Type B pancreatic cell (in vitro differentiated cells): ENCODE measurements around the gene SS18L1. TPM values are rescaled to one million over a fixed set of nuclear protein-coding genes. Genes with fewer than 3 reads are reported as not detected.

Experiments
- DNase-seq: peaks from one replicate; pipeline ENCODE4 v3.0.0; 2021; ENCODE audit warnings: mixed read lengths; ENCODE audit not compliant: unreplicated experiment; ENCODE audit errors: extremely low spot score
- H3K27ac Mint-ChIP-seq: 2 replicates; pipeline ENCODE4 v1.8.0; 2021; ENCODE audit warnings: mild to moderate bottlenecking, mixed read lengths
- H3K27me3 Mint-ChIP-seq: 2 replicates; pipeline ENCODE4 v1.8.0; 2021; ENCODE audit warnings: mixed read lengths
- H3K36me3 Mint-ChIP-seq: 2 replicates; pipeline ENCODE4 v1.8.0; 2021; ENCODE audit warnings: mixed read lengths
- H3K4me1 Mint-ChIP-seq: one replicate; pipeline ENCODE4 v1.8.0; 2021; ENCODE audit warnings: mixed read lengths; ENCODE audit not compliant: unreplicated experiment
- H3K4me3 Mint-ChIP-seq: 2 replicates; pipeline ENCODE4 v1.8.0; 2021; ENCODE audit warnings: mild to moderate bottlenecking, mixed read lengths
- H3K9me3 Mint-ChIP-seq: 2 replicates; pipeline ENCODE4 v1.8.0; 2021; ENCODE audit warnings: mixed read lengths
- CTCF ChIP-seq: fragments of 200-600 bp; sonication (generic); conservative IDR thresholded peaks from 2 replicates; pipeline ENCODE4 v1.5.0; 2021; ENCODE audit warnings: antibody characterized with exemption, mild to moderate bottlenecking
- total RNA-seq: library from RNA; stranded (reverse); gene quantifications from 2 replicates; pipeline ENCODE4 v1.2.1, GENCODE V29; 2021; ENCODE audit warnings: low replicate concordance

SS18L1 gene
- total RNA-seq, 1 donor from 2014 or later = 25.5 TPM

GRCh38 chr20:62137478-62138203, 5.9 kb upstream of the SS18L1 start:
- no peak for TF ChIP-seq CTCF
- H3K27ac Mint-ChIP-seq = no peak overlapping the region
- H3K9me3 Mint-ChIP-seq = no peaks in the 10 kb centered on the region
- H3K4me3 Mint-ChIP-seq = no peak overlapping the region
- H3K27me3 Mint-ChIP-seq = no peaks in the 10 kb centered on the region
- DNase-seq = no peak
- H3K36me3 Mint-ChIP-seq = peaks cover 22% of the 10 kb centered on the region
- H3K4me1 Mint-ChIP-seq = peaks cover 16% of the 10 kb centered on the region

- Mint-ChIP-seq H3K27ac (no peak overlapping the region), H3K27me3 (no peaks in the 10 kb centered on the region), H3K4me1 (peaks cover 16% of the 10 kb centered on the region), H3K36me3 (peaks cover 22% of the 10 kb centered on the region), H3K4me3 (no peak overlapping the region), H3K9me3 (no peaks in the 10 kb centered on the region)
- no peak for TF ChIP-seq CTCF
- DNase-seq = no peak
Observed at GRCh38 chr20:62138204-62138543, 5.4 kb upstream of the SS18L1 start.

GRCh38 chr20:62138912-62139311, 4.7 kb upstream of the SS18L1 start:
- H3K9me3 Mint-ChIP-seq = no peaks in the 10 kb centered on the region

GRCh38 chr20:62139636-62140035, 3.9 kb upstream of the SS18L1 start:
- Mint-ChIP-seq H3K9me3 (no peaks in the 10 kb centered on the region), H3K4me3 (no peak overlapping the region), H3K27ac (no peak overlapping the region), H3K4me1 (peaks cover 19% of the 10 kb centered on the region), H3K36me3 (peaks cover 18% of the 10 kb centered on the region), H3K27me3 (no peaks in the 10 kb centered on the region)
- TF ChIP-seq CTCF = no peak
- DNase-seq = no peak

More at GRCh38 chr20:62138912-62139311, 4.7 kb upstream of the SS18L1 start:
- H3K27ac Mint-ChIP-seq = no peak overlapping the region
- peaks cover 16% of the 10 kb centered on the region for H3K4me1 Mint-ChIP-seq
- no peak overlapping the region for H3K4me3 Mint-ChIP-seq
- no peak for TF ChIP-seq CTCF
- no peak for DNase-seq
- no peaks in the 10 kb centered on the region for H3K27me3 Mint-ChIP-seq
- H3K36me3 Mint-ChIP-seq = peaks cover 21% of the 10 kb centered on the region

GRCh38 chr20:62141043-62141396, 2.5 kb upstream of the SS18L1 start:
- H3K27ac Mint-ChIP-seq = peak overlapping the region; percentile 97
- no peak for DNase-seq
- H3K4me1 Mint-ChIP-seq = peaks cover 33% of the 10 kb centered on the region
- no peaks in the 10 kb centered on the region for H3K9me3 Mint-ChIP-seq
- peak overlapping the region; percentile 95 for H3K4me3 Mint-ChIP-seq
- H3K27me3 Mint-ChIP-seq = no peaks in the 10 kb centered on the region
- peaks cover 21% of the 10 kb centered on the region for H3K36me3 Mint-ChIP-seq
- TF ChIP-seq CTCF = no peak
